Activated CD4-positive, alpha-beta T cell treated with anti-CD3 and anti-CD28 coated beads for 36 hours (primary cell): ENCODE measurements around the gene BTBD10. TPM values are rescaled to one million over a fixed set of nuclear protein-coding genes. Genes with fewer than 3 reads are reported as not detected.
A peak's percentile ranks its signal among the peaks of the same experiment; 100 is the strongest.

Experiments used
- ATAC-seq: fragments of 200-7000 bp; cut with Tn5 transposase; one replicate; pipeline ENCODE4 v1.10.0; 2021; ENCODE audit warnings: mild to moderate bottlenecking, moderate library complexity
- CTCF ChIA-PET: fragments of 350-600 bp; sonication (Branson Sonifier 250); formaldehyde crosslinking; loops from one replicate; lab custom pipeline; 2021; ENCODE audit warnings: antibody characterized with exemption; lab: Charles Lee
- POLR2A ChIA-PET: fragments of 350-600 bp; sonication (Branson Sonifier 250); formaldehyde crosslinking; loops from one replicate; lab custom pipeline; 2021; ENCODE audit warnings: antibody characterized with exemption, inconsistent platforms; lab: Charles Lee
- DNase-seq: peaks from one replicate; pipeline ENCODE4 v3.0.0-alpha.2; 2020
- H3K27ac Mint-ChIP-seq: one replicate; pipeline ENCODE4 v1.8.0; 2021; ENCODE audit warnings: mixed read lengths
- H3K27me3 Mint-ChIP-seq: one replicate; pipeline ENCODE4 v1.8.0; 2021; ENCODE audit warnings: mixed read lengths
- H3K36me3 Mint-ChIP-seq: one replicate; pipeline ENCODE4 v1.8.0; 2021; ENCODE audit warnings: low read depth, mixed read lengths
- H3K4me1 Mint-ChIP-seq: one replicate; pipeline ENCODE4 v1.8.0; 2021; ENCODE audit warnings: mixed read lengths
- H3K4me3 Mint-ChIP-seq: one replicate; pipeline ENCODE4 v1.8.0; 2021; ENCODE audit warnings: mild to moderate bottlenecking, moderate library complexity, mixed read lengths
- H3K9me3 Mint-ChIP-seq: one replicate; pipeline ENCODE4 v1.8.0; 2021; ENCODE audit warnings: low read depth, mixed read lengths
- intact Hi-C, 2 experiments: fragments of 100-400 bp; cut with DNase I in 1 of 2; cut with micrococcal nuclease in 1 of 2; formaldehyde crosslinking; loops; one replicate each; pipeline versions ENCODE4 v1.14.2 to v1.15.1; 2022 to 2024; cut with DNase I, micrococcal nuclease
- total RNA-seq, 2 experiments: library from RNA; stranded (reverse); gene quantifications; one replicate each; pipeline ENCODE4 v1.2.3, GENCODE V29; 2021

The BTBD10 gene
- total RNA-seq, 2 experiments from 2014 or later = 20.1 to 25.4 TPM

DNA sequence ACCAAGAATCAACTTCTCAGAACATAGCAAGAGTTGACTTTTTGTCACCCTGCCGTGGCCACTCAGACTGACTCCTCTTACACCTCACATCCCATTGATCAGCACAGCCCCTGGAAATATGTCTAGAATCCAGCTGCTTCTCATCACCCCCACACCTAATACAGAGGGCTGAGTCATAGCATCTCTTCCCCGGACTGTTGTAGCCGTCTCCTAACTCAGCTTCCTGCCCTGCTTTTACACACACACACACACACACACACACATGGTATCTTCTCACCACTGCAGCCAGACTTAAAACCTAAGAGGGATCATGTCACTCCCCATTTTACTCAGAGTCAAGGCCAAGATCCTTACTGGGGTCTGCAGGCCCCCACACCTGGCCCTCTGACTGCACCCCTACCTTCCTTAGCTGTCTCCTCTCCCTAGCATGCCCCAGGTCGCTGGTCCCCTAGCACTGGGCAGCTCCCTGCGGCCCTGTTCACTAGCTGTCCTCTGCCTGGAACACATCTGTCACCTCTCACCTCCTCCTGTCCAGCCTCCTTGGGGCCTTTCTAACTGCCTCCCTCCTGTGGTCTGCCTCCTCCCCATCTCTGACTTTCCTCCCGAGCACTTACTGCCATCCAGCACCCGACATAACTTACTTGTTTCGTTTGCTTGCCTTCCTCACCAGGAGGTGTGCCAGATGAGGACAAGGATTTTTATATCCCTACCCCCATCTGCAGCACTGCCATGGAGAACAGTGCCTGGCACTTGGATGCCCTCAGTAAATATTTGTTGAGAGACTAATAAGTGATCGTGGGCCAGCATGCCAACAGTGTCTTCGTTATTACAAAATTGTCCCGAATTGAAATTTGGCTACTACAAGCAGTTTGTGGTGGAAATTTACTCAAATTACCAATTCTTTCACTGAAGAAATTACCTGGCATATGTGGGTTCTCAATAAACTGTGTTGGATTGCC is 123.5 kb downstream of the BTBD10 start:
- peaks cover 57% of the 10 kb centered on the region for H3K4me1 Mint-ChIP-seq
- H3K4me3 Mint-ChIP-seq = no peak overlapping the region
- no peaks in the 10 kb centered on the region for H3K36me3 Mint-ChIP-seq
- ChIA-PET POLR2A (interaction anchor here (1.4 kb wide), 1 partner anchor 63 kb away, joined by 4 read pairs; no protein-coding TSS in a partner anchor), CTCF (interaction anchor here (0.6 to 1.9 kb wide), 4 partner anchors 21 to 130 kb away, joined by 3 to 5 read pairs (median 4); no protein-coding TSS in a partner anchor)
- ATAC-seq = peak; percentile 63
- H3K27ac Mint-ChIP-seq = peak overlapping the region; percentile 37
- intact Hi-C loops = no loop called here
- no peaks in the 10 kb centered on the region for H3K27me3 Mint-ChIP-seq
- DNase-seq = peak; percentile 34
- no peaks in the 10 kb centered on the region for H3K9me3 Mint-ChIP-seq

GRCh38 chr11:13338427-13339069 is 124.5 kb downstream of the BTBD10 start:
- H3K9me3 Mint-ChIP-seq = no peaks in the 10 kb centered on the region
- no peaks in the 10 kb centered on the region for H3K36me3 Mint-ChIP-seq
- peak overlapping the region; percentile 59 for H3K27ac Mint-ChIP-seq

DNA sequence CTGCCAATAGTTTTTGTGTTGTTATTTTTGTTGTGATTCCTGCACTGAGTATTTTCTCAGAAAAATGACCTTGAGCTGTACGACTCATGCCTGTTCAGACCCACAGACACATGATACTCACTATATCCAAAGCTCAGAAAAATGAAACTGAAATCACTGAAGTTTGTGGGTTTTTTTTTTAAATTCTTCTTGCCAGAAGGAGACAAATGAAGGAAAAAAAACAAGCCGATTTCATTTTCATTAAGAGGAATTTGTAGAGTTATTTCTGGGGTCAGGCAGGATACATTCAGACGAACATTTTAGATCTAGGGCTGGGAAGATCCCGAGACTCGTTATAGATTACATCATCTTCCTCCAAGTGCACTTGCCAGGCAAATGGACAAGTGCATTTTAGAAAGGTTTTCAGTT is 125.0 kb downstream of the BTBD10 start:
- peak overlapping the region; percentile 35 for H3K4me3 Mint-ChIP-seq
- DNase-seq (no peak), ATAC-seq (peak; percentile 52)
- H3K9me3 Mint-ChIP-seq = no peaks in the 10 kb centered on the region
- H3K27ac Mint-ChIP-seq = peak overlapping the region; percentile 59
- CTCF ChIA-PET = interaction anchor here (0.5 to 5.8 kb wide), 7 partner anchors 59 to 377 kb away, joined by 3 to 28 read pairs (median 4); no protein-coding TSS in a partner anchor
- intact Hi-C loops = loop anchor here in 1 of 2 experiments (1.0 kb wide), 1 partner anchor 130 kb away; no protein-coding TSS in a partner anchor
- H3K4me1 Mint-ChIP-seq = peaks cover 65% of the 10 kb centered on the region
- no peaks in the 10 kb centered on the region for H3K36me3 Mint-ChIP-seq
- POLR2A ChIA-PET = no interaction called here
- H3K27me3 Mint-ChIP-seq = no peaks in the 10 kb centered on the region

More at GRCh38 chr11:13338427-13339069, 124.5 kb downstream of the BTBD10 start:
- DNase-seq (peak; percentile 57), ATAC-seq (peak; percentile 57)
- intact Hi-C loops = loop anchor here in 1 of 2 experiments (1.0 kb wide), 1 partner anchor 130 kb away; no protein-coding TSS in a partner anchor
- Mint-ChIP-seq H3K27me3 (no peaks in the 10 kb centered on the region), H3K4me3 (peak overlapping the region; percentile 35), H3K4me1 (peaks cover 60% of the 10 kb centered on the region)
- CTCF ChIA-PET = interaction anchor here (0.6 to 1.9 kb wide), 6 partner anchors 20 to 130 kb away, joined by 3 to 5 read pairs (median 4); no protein-coding TSS in a partner anchor
- POLR2A ChIA-PET = interaction anchor here (1.4 kb wide), 1 partner anchor 62 kb away, joined by 4 read pairs; no protein-coding TSS in a partner anchor

Other genes starting within 250 kb of the BTBD10 start
- gene BMAL1, start 185.4 kb downstream of the BTBD10 start, total RNA-seq = 10 to 100 TPM; 18.6 to 20.2 TPM
- not detected for gene PTH, start 32.8 kb upstream of the BTBD10 start, total RNA-seq
- 10 to 100 TPM; 34.8 to 36.4 TPM for gene FAR1, start 205.4 kb upstream of the BTBD10 start, total RNA-seq